Stimulated activated CD4-positive, alpha-beta T cell treated with anti-CD3 and anti-CD28 coated beads, Interleukin-4, amount 100 ng/mL, for 48 hours (primary cell): ENCODE measurements around the gene ZNF799.
"Not testable (repeated sequence)": the region's sequence is repeated elsewhere in the genome, so short reads cannot be mapped to it uniquely, and the experiment has no call there.

ENCODE experiments used
- DNase-seq, 2 donors: peaks; one replicate each; pipeline ENCODE4 v3.0.0-alpha.2; 2020; ENCODE audit warnings: low read depth in 2 of 2

The ZNF799 gene

GRCh38 chr19:12400633-12401502 is at the start of gene ZNF799:
TSS of gene ZNF799 (minus strand) at chr19:12401271. CDS start at chr19:12401070, 201 bp downstream.
- peak; percentile 74 to 88 for DNase-seq

DNA sequence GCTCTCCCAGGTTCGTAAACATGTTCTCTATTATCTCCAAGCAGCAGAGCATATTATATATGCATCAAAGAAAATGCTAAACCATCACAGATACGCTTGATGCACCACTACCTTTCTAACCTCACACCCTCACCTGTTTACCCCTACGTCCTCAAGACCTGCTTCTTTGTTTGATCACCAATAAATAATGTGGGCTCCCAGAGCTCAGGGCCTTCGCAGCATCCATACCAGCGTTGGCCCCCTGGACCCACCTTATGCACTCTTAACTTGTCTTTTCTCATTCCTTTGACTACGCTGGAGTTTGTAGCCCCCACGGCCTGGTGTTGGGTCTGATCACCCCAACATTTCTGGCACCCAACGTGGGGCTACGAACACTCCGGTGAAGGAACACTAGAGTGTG is 49.8 kb upstream of the ZNF799 start:
- no peak for DNase-seq

DNA sequence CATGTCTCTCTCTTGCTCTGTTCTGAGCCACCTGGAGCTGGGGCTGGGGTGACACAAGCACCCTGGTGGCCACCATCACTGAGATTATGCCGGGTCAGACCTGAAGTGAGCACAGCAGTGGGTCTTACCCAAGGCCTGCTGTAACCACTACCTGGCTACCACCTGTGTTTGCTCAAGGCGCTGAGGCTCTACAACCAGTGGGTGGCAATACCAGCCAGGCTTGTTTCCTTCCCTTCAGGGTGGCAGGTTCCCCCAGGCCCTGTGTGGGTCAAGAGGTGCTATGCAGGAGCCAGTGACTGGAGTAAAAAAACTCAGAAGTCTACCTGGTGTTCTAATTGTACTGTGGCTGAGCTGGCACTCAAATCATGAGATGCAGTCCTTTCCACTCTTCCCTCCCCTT is 47.7 kb upstream of the ZNF799 start:
- no peak for DNase-seq

GRCh38 chr19:12440541-12441316 is 39.7 kb upstream of the ZNF799 start, which contains the start of gene ZNF443:
TSS of gene ZNF443 (minus strand) at chr19:12441021. CDS start at chr19:12440914, 107 bp downstream.
- peak; percentile 97 to 98 for DNase-seq

DNA sequence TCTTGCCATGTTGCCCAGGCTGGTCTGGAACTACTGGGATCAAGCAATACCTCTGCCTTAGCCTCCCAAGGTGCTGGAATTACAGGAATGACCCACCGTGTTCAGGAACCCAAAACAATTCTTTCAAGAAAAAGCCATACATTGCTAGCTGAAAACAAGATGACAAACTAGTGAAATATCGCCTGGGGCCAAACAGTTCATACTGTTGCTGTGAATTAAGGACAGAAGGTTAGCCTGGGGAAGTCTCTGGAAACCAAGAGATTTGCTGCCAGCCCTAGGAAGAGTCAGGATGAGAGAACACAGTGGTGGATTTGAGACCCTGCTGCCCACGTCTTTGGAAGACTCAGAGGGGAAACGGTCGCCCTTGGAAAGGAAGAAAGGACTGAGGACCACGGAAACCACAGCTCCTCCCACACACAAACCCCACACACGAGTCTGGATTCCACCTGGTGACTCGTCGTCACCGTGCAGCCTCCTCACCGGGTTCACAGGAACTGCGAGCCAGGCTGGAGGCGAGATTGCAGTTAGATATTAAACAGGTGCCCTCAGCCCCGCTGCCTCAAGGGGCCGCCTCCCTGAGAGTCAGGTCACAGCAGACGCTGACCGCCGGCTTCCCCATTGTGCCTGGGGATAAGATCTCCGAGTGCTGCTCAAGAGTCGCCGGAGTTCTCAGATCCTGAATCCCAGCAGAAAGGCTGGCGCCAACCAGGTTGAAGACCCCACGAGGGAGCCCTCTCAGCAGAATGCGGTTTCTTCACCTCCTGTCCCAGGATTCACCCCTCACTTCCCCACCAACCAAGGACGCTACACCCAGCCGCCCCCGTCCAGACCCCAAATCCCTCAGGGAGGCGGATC is 38.8 kb upstream of the ZNF799 start:
- DNase-seq: peak; percentile 27 to 28

DNA sequence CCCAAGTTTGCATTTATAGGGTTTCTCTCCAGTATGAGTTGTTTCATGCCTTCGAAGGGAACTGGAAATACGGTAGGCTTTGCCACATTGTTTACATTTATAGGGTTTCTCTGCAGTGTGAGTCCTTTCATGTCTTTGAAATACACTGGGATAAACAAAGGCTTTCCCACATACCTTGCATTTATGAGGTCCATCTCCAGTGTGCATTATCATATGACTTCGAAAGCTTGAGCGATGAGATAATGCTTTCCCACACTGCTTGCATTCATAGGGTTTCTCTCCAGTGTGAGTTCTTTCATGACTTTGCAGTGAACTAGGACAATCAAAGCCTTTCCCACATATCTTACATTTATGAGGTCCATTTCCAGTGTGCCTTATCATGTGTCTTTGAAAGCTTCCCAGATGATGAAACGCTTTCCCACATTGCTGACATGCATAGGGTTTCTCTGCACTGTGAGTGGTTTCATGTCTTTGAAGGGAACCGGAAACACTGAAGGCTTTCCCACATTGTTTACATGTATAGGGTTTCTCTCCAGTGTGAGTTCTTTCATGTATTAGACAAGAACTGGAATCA is 29.7 kb upstream of the ZNF799 start:
- DNase-seq: not testable (repeated sequence)

DNA sequence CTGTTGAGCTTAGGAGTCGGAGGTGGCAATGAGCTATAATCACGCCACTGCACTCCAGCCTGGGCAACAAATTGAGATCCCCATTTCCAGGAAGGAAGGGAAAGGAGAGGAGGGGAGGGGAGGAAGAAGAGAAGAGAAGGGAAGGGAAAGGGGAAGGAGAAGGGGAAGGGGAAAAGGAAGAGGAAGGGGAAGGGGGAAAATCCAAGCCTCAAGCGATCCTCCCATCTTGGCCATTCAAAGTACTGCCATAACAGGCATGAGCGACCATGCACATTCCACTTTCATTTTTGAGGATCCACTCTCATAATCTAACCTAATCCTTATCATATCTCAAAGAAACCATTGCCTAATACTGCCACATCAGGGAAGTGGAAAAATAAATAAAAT is 24.8 kb upstream of the ZNF799 start:
- no peak for DNase-seq

DNA sequence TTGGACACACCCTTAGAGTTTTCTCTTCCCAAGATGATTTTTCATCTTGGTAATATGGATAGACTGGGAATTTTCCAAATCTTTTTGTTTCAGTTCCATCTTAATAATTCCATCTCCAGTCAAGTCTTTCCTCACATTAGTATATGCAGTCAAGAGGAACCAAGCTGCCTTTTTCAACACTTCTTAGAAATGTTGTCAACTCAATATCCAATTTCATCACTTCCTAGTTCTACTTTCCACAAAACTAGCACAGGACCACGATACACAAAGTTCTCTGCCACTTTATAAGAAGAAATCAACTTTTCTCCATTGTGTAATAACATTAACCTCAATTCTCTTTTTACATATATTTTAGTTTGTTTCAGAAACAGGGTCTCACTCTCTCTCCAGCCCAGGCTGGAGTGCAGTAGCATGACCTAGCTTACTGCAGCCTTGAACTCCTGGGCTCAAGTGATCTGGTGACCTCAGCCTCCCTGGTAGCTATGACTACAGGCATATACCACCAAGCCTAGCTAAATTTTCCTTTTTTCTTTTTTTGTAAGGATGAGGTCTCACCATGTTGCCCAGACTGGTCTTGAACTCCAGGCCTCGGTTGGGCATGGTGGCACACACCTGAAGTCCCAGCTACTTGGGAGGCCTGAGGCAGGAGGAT is 24.3 kb upstream of the ZNF799 start:
- DNase-seq: no peak

- not testable (repeated sequence) for DNase-seq
Observed at GRCh38 chr19:12417273-12417672, 16.2 kb upstream of the ZNF799 start.

DNA sequence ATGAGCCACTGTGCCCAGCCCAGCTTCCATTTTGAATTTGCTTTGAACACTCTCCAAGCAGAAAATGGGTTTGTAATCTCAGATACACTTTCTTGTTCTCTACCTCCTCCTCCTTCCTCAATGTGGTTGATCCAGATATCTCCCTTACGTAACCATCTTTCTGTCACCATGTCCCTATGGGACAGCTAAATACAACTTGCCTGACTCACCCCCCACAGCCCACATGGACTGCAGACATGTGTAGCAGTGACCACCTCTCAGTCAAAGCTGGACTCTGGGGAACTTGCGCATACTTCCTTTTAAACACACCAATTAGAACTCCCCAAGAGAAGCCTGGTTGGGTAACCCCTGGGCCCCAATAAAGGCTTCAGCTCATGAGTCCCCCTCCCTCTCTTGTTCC is 10.8 kb upstream of the ZNF799 start:
- no peak for DNase-seq

- DNase-seq: not testable (repeated sequence)
Observed at GRCh38 chr19:12399901-12400632, 1.0 kb downstream of the ZNF799 start.

- not testable (repeated sequence) for DNase-seq
Observed at GRCh38 chr19:12391148-12391547, 9.9 kb downstream of the ZNF799 start.

DNA sequence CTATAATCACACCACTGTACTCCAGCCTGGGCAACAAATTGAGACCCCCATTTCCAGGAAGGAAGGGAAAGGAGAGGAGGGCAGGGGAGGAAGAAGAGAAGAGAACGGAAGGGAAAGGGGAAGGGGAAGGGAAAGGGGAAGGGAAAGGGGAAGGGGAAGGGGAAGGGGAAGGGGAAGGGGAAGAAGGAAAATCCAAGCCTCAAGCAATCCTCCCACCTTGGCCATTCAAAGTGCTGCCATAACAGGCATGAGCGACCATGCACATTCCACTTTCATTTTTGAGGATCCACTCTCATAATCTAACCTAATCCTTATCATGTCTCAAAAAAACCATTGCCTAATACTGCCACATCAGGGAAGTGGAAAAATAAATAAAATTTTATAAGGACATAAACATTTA is 14.7 kb downstream of the ZNF799 start:
- DNase-seq: not testable (repeated sequence)

- DNase-seq: no peak
Observed at GRCh38 chr19:12380444-12380737, 20.7 kb downstream of the ZNF799 start.

GRCh38 chr19:12379732-12380443 is 21.2 kb downstream of the ZNF799 start:
- no peak for DNase-seq

DNA sequence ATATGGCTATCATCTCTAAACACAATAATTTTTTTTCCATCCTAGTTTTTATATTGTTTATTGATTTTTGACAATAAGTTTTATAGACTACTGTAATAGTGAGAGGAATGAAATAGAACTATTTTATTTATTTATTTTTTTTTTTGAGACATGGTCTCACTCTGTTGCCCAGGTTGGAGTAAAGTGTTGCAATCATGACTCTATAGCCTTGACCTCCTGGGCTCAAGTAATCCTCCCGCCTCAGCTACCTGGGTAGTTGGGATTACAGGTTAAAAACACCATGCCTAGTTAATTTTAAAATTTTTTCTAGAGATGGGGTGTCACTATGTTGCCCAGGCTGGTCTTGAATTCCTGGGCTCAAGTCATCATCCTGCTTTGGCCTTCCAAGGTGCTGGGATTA is 27.0 kb downstream of the ZNF799 start:
- DNase-seq: no peak

GRCh38 chr19:12365236-12366162 is 35.6 kb downstream of the ZNF799 start, which contains the start of gene ZNF442:
TSS of gene ZNF442 (minus strand) at chr19:12365683. CDS start at chr19:12363631, 2,052 bp downstream.
- peak; percentile 81 to 90 for DNase-seq
